Ramos (cell line): ENCODE data around the gene TNFRSF21.

Experiments used
- in situ Hi-C: fragments of 300-500 bp; cut with MboI; formaldehyde crosslinking; loops from one replicate; pipeline ENCODE4 v1.14.3; 2022; ENCODE audit warnings: low sequenced_read_pairs; ENCODE audit not compliant: unreplicated experiment

Gene TNFRSF21

GRCh38 chr6:47323887-47324286, 14.2 kb upstream of the TNFRSF21 start:
- in situ Hi-C loops, result loop anchor here (25.0 kb wide), 1 partner anchor 462 kb away; no protein-coding TSS in a partner anchor

DNA sequence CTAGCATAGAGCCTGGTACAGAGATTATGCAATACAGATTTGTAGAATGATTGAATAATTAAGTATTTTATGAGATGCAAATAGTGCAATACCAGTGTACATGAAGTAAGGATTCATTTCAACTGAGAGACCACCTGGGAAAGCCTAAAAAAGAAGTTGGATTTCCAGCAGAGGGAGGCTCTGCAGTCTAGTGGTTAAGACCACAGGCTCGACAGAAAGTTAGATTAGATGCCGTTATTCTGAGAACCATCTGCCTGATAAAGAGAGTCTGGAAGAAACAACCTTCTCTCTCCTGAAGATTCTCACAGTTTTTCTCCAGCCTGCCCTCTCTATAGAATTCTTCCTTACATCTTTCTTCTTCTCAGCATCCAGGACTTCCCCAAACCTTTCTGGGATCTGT, 13.6 kb upstream of the TNFRSF21 start:
- in situ Hi-C loops, result loop anchor here (25.0 kb wide), 1 partner anchor 461 kb away; no protein-coding TSS in a partner anchor

- in situ Hi-C loops, result loop anchor here (25.0 kb wide), 1 partner anchor 459 kb away; no protein-coding TSS in a partner anchor
Measured at GRCh38 chr6:47321577-47321976, 11.9 kb upstream of the TNFRSF21 start.

GRCh38 chr6:47319867-47320266, 10.2 kb upstream of the TNFRSF21 start:
- in situ Hi-C loops, result loop anchor here (25.0 kb wide), 1 partner anchor 458 kb away; no protein-coding TSS in a partner anchor

- in situ Hi-C loops, result loop anchor here (25.0 kb wide), 1 partner anchor 457 kb away; no protein-coding TSS in a partner anchor
Measured at GRCh38 chr6:47319382-47319781, 9.7 kb upstream of the TNFRSF21 start.

GRCh38 chr6:47318236-47318989, 8.7 kb upstream of the TNFRSF21 start:
- in situ Hi-C loops, result loop anchor here (25.0 kb wide), 1 partner anchor 456 kb away; no protein-coding TSS in a partner anchor

DNA sequence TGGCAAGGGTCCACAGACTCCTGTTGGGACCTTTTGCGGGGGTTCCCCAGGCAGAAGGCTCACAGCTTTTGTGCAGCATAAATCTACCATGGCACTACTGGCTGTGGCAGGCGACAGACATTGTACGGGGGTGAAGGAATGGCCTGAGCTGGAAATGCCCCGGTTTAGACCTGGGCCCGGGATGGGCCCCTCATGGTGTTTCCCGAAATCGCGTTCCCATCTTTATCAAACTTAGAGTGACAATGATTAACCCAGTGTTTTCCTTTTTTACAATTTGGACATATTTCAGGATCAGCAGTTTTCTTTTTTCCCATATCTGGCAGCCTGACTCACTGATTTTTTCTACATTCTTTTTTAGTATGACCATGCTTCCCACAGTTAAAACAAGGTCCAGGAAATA, 5.5 kb upstream of the TNFRSF21 start:
- in situ Hi-C loops, result loop anchor here (25.0 kb wide), 1 partner anchor 453 kb away; no protein-coding TSS in a partner anchor

- in situ Hi-C loops, result loop anchor here (25.0 kb wide), 1 partner anchor 448 kb away; no protein-coding TSS in a partner anchor
Measured at GRCh38 chr6:47310131-47310480, 401 bp upstream of the TNFRSF21 start.

DNA sequence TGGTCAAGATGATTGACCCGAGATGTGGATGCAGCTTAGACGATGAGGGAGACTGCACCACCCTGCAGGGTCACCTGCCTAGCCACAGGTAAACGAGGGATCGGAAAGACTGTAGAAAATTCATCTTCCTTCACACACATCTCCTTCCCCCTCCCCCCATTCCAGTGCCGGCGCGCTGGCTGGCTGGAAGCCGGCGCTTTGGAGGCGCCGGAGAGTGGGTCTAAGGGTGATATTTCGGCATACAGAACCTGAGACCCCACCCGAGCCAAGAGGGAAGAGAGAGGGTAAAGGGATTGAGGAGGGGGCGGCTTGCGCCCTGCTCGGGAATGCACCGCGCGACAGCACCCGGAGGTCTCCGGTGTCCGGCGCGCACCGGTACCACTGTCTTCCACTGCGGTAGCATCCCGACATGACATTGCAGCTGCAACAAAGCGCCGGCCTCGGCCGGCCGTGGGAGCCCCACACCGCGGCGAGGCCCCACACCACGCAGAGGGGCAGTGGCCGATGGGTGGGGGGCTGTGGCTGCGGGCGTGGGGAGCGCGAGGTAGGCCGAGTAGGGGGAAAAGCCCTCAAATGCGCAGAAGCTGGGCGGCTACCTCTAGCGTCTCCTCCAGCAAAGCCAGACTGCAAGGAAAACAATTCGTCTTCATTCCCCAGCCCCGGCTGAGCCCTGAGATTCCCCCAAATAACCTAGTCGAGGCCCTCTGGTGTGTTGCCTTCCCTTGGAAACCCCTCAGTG, 984 bp downstream of the TNFRSF21 start:
- in situ Hi-C loops, result loop anchor here (5.0 to 25.0 kb wide), 2 partner anchors 211 to 446 kb away; no protein-coding TSS in a partner anchor

DNA sequence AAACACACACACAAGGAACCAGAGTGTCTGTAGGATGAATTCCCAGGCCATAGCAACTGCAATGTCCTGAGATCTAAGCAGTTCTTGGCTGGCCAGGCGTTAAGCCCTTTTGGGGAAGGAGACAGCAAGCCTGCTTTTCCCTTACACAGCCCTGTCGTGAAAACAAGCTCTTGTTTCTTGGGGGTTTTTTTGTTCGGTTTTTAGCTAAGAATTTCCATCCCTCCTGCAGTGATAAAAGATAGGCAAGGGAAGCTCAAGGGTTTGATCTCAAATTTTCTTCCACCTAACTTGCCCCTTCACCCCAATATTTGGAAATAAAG, 1.5 kb downstream of the TNFRSF21 start:
- in situ Hi-C loops, result loop anchor here (5.0 to 25.0 kb wide), 2 partner anchors 211 to 446 kb away; no protein-coding TSS in a partner anchor

GRCh38 chr6:47307362-47308197, 2.1 kb downstream of the TNFRSF21 start:
- in situ Hi-C loops, result loop anchor here (5.0 to 25.0 kb wide), 2 partner anchors 210 to 445 kb away; no protein-coding TSS in a partner anchor

DNA sequence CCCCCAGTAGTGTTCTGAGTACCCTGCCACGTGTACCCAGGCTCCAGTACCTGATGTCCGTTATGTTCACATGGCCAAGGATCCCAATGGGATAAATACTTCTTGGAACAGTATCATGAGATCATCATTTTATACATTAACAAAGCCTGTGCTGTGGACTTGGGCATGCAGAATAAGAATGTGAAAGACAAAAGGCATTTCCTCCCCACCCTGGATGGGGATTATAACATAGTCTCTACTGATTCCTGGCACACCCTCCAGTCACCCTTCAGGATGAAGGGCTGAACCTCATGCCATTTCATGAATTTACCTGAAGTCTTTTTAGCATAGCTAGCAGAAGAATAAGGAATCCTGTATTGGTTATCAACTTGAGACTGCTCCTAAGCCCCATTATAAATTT, 2.8 kb downstream of the TNFRSF21 start:
- in situ Hi-C loops, result loop anchor here (5.0 to 25.0 kb wide), 2 partner anchors 210 to 445 kb away; no protein-coding TSS in a partner anchor

DNA sequence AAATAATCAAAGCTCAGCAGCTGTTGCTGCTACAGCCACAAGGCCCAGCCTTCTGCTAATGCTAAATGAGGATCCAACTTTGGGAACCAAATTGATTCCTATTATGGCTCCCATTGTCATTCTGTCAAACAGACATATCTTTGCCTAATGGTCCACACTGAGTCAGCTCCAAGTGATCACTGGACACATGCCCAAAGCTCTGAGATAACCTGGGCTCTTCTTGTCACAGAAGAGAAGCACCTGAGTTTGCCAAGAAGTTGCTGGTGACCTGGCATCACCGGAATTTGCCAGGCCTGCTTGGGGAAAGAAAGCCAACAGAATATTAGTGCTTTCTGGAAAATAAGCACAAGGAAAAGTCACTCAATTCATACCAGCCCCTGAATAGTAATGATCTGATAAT, 5.8 kb downstream of the TNFRSF21 start:
- in situ Hi-C loops, result loop anchor here (25.0 kb wide), 1 partner anchor 442 kb away; no protein-coding TSS in a partner anchor

- in situ Hi-C loops, result loop anchor here (25.0 kb wide), 1 partner anchor 441 kb away; no protein-coding TSS in a partner anchor
Measured at GRCh38 chr6:47303342-47303741, 6.4 kb downstream of the TNFRSF21 start.

GRCh38 chr6:47302043-47302442, 7.7 kb downstream of the TNFRSF21 start:
- in situ Hi-C loops, result loop anchor here (25.0 kb wide), 1 partner anchor 440 kb away; no protein-coding TSS in a partner anchor

DNA sequence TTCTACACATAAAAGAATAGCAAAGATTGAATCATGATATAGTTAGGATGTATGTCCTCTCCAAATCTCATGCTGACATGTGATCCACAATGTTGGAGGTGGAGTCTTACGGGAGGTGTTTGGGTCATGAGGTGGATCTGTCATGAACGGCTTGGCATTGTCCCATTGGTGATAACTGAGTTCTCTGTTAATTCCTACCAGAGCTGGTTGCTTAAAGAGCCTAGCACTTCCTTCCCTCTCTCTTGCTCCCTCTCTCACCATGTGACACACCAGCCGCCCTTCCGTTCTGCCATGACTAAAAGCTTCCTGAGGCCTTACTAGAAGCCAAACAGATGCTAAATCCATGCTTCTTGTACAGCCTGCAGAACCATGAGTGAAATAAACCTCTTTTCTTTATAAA, 8.3 kb downstream of the TNFRSF21 start:
- in situ Hi-C loops, result loop anchor here (25.0 kb wide), 1 partner anchor 439 kb away; no protein-coding TSS in a partner anchor

DNA sequence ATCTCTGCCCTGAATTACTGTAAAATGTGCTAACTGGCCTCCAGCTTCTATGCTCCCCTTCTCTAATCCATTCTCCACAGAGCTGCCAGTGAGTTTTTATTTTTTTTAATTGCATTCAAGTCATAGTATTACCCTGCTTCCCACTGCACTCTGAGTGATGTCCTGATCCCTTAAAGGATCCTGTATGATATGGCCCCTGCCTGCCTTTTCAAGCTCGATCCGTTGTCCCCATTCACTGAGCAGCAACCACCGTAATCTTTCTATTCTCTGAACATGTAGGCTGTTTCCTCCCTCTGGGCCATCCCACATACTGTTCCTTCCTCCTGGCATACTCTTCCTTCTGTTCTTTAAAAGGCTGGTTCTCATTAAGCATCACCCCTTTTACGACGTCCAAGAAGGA, 9.3 kb downstream of the TNFRSF21 start:
- in situ Hi-C loops, result loop anchor here (25.0 kb wide), 1 partner anchor 438 kb away; no protein-coding TSS in a partner anchor

- in situ Hi-C loops, result loop anchor here (25.0 kb wide), 1 partner anchor 438 kb away; no protein-coding TSS in a partner anchor
Measured at GRCh38 chr6:47299965-47300364, 9.7 kb downstream of the TNFRSF21 start.

DNA sequence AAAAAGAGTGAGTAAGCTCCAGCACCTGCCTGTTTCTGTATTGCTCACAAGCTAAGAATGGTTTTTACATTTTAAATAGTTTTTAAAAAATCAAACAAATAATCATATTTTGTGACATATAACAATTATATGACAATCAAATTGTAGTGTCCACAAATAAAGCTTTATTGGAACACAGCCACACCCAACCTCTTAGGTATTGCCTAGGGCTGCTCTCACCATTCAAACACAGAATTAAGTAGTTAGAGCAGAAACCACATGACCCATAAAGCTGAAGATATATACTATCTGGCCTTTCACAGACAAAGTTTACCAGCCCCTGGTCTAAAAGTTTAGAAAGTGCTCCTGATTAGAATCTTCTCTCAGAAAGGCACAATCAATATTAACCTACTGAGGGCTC, 11.2 kb downstream of the TNFRSF21 start:
- in situ Hi-C loops, result no loop called here

DNA sequence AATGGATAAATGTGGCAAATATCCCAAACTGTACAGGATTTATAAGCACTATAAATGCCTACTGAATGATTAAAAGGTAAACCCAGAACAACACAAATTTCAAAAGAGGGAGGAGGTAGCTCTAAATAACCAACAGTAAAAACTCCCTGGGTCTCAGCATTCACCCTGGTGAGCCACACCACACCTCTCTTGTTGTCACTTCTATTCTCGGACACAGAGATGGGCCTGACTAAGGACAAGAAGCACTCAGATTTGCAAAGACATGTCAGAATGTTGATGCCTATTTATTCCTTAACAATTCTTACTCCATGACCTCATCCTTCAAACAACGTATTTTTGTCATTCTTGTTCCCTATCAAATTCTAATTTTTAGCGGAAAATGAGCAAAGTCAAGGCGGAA, 14.7 kb downstream of the TNFRSF21 start:
- in situ Hi-C loops, result no loop called here
